ENCODE data around the gene SERPINB5.
A peak's percentile ranks its signal among the peaks of the same experiment; 100 is the strongest.

SERPINB5 gene

GRCh38 chr18:63472380-63472779 is 4.4 kb upstream of the SERPINB5 start:
- no peak for DNase-seq

DNA sequence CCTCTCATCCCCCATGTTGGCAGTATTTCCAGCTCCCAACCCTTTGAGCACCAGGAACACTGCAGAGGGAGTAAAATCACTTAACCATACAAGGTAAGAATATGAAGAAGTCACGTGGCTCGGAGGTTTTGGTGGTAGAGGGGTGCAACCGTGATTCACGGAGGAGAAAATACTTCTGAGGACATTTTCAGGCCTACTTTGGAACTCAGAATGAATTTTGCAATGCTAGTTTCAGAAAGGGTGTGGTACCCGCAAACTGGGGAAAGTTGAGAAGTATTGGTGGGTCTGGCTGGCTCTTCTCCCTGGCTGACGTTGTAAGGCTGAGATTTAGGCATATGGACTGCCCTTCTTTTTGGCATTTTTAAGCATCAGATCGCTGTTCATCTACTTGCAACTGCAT is 442 bp downstream of the SERPINB5 start:
- DNase-seq = no peak

- no peak for DNase-seq
Observed at GRCh38 chr18:63477968-63478367, 1.2 kb downstream of the SERPINB5 start.

DNA sequence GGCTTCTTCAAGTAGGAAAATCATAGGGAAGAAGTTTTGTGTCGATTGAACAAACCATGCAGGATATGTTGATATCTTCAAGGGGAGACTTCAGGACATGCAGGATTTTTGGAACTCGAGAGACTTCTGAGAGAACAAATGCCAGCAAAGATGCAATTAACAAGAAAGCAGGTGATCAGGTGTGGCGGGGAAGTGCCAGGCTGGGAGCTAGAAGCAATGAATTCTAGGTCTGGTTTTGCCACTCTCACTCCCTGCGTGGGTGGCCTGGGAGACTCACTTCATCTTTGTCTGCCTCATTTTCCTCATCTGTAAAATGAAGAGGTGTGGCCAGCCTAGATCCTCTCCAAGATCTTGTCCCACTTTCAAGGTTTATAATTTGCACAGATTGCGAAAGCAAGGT is 3.1 kb downstream of the SERPINB5 start:
- no peak for DNase-seq

DNA sequence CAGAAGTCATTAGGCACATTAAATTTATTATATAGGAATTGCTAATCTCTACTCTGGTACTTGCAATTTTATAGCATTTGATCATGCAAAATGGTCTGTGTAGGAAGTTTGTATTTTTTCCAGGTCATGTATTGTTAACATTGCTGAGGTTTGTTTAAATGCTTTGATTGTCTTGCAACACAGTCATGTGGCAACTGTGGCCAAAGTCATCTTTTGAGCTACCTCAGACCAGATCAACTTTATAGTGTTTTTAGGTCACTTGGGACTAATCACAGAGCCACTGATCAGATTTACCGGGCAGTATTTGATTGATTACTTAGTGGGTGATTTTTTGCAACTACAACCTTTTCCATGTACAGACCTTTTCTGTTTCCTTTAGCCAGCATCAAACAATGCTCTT is 3.7 kb downstream of the SERPINB5 start:
- no peak for DNase-seq

DNA sequence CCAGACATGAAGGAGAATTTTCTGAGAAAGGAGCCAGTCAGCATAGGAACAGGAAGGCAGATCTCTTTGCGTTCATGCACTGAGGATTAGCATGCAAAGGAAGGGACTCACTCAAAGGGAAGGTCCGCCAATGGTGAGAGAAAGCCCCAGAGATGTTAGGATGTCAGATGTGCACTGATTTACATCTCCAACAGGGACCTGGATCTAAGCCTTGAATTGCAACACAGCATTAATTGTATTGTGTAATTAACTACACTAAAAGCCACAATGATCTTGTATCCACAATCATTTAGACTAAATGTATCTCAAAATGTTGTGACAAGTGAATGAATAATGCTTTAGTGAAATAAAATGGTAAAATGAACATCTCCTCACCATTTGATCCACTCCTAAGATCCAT is 4.2 kb downstream of the SERPINB5 start:
- DNase-seq = no peak

DNA sequence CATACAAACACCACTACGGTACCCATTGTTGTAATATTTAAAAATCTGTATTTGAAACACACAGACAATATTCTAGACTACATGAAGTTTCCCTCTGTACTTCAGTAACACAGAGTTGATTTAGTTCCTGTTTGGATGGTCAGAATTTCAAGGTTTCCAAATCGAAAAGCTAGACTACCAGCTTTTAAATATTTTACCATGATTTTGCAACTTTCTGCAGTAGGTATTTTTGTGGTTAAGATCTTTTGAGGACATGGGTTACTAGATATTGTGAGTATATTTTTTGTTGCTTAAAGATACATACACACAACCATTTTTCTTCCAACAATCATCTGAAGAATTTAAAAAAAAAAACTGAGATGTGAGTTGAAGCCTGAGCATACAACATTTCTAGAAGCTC is 10.9 kb downstream of the SERPINB5 start:
- DNase-seq = no peak

DNA sequence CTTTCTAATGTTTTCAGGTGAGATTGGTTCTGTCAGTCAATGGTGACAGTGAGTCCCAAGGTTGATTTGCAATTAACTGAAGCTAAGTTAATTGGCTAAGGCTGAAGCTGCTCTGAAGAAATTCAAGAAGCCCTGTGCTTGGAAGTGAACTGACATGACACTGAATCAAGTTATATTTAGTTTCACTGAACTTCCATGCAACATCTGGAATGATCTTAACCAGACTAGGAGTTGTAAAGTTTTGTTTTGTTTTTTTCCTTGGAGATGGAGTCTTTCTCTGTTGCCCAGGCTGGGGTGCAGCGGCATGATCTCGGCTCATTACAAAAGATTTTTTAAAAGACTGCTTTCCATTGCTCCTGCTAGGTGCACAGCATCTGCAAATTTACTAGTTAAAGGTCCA is 11.4 kb downstream of the SERPINB5 start:
- DNase-seq = no peak

DNA sequence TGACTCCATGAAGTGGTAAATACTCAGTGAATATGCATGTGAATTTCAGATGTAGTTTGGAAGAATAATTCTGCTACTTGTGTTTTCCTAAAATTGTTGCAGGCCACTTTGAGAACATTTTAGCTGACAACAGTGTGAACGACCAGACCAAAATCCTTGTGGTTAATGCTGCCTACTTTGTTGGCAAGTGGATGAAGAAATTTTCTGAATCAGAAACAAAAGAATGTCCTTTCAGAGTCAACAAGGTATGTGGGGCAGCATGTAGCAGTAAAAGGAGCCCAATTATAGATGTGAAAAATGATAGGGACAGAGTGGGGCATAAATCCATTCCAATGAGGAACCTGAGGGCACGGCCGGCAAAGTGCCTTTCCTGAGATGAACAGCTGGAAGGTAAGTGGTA is 16.1 kb downstream of the SERPINB5 start:
- DNase-seq = no peak

DNA sequence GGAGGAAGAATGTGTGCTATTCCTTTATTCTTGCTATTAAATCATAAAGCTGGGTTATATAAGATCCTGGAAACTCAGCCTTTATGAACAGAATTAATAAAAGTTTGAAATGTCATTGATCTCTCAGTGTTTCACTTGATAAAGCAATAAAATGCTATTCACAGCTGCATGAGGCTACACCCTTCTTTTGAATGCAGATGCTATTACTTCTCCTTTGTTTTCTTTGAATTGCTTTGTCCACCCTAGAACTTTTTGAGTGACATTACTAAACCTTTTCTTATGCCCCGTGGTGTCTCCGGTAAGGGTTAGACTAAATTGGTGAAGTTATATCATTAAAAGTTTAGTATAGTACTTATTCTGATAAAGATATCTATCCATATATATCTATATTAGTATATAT is 18.9 kb downstream of the SERPINB5 start:
- DNase-seq = no peak

GRCh38 chr18:63505566-63506335 is 29.0 kb downstream of the SERPINB5 start:
- no peak for DNase-seq

DNA sequence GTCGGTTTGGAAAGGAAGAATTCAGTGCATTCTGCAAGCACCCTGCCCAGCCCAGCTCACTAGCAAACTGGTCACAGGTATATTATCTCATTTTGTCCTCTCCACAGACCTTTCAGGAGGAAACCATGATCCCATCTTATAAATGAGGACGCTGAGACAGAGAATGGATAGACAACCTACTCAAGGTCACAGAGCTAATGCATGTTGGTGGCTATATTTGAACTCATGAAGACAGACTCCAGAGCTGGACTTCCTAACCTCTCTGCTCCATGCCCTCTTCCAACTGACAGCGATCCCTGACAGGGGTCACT is 29.5 kb downstream of the SERPINB5 start:
- no peak for DNase-seq

DNA sequence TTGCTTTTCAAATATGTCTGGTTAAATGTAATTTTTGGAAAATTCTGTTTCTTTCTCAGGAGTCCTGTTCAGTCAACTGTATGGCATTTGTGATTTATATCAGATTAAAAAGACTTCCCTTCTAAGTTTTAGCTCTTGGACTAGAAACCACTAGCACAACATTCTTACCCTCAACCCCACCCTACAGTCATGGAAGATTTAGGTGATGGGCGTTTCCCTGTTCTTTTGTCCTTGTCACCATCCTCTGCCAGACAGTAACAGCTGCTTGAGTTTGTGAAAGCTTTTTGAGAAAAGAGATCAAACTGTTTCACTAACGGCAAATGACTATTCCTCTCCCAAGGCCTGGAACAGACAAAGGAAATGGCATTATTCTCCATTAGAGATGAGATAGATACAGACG is 31.8 kb downstream of the SERPINB5 start:
- DNase-seq = no peak

GRCh38 chr18:63511285-63511684 is 34.5 kb downstream of the SERPINB5 start:
- DNase-seq = no peak

GRCh38 chr18:63514326-63514725 is 37.6 kb downstream of the SERPINB5 start:
- DNase-seq = no peak

DNA sequence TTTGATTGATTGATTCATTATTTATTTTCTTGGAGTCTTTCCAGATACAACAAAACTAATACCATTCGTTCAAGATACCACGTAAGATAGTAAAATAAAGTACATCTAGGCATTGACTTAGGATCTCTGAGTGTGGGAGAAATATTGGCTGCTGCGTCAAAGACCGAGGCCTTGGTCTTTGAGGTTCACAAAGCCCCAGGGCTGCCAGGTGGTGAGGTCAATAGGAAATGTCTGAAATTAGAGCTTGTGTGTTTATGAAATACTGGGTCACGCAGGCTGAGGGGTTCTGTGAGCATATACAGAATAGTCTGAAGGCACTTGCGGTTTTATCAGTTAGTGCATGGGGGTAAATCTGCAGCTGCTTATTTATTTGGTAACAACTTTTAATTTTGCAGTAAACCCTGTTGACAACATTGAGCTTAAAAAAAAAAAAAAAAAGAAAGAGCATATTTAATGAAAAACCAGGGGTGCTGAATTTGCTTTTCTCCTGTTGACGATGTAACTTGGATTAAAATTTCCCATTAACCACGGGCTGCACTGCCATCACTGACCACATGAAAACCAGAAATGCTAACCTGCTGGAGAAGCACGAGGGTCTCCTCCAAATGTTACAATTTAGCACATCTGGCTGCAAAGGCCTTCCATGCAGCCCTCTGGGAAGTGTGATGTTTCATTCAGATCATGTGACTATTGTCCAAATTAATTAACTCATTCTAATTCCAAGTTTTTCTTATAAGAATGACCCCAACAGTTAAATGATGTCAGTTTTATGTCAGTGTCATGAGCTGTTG is 38.3 kb downstream of the SERPINB5 start:
- DNase-seq = no peak

- DNase-seq = no peak
Observed at GRCh38 chr18:63515801-63516200, 39.0 kb downstream of the SERPINB5 start.

DNA sequence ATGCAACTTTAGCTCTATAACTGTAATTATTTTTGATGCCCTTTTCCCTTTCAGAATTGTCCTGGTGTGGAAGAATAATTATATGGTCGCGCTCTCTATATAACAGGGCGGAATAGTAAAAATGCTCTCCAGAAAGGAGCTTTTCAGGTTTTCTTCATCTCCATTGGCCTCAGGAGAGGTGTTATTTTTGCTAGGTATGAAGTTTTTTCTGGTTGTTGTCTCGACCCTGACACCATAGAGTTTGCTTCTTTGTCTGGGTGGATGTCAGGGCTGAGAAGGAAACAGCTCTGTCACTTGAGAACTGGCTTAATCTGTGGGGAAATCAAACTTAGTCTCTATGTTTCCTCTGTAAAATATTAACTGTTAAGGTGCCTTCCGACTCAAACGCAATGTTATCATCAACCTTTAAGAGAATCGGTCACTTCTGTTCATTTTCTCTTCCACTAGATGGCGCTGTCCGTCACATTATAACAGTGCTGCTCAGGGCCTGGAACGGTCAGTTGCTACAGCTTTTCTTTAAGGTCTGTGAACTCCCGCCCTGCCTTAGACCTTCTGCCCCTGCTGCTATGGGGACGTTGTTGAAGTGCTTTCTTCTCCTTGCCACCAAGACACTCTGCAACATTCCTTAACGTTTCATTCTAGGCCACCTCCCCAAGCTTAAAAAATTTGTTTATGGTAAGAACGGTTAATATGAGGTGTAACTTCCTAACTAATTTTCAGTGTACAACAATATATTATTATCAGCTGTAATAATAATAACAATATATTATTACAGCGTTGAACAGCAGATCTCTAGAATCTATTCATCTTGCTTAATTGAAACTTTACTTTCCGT is 41.6 kb downstream of the SERPINB5 start:
- peak; percentile 39 for DNase-seq

- DNase-seq = no peak
Observed at GRCh38 chr18:63520053-63520685, 43.4 kb downstream of the SERPINB5 start.

DNA sequence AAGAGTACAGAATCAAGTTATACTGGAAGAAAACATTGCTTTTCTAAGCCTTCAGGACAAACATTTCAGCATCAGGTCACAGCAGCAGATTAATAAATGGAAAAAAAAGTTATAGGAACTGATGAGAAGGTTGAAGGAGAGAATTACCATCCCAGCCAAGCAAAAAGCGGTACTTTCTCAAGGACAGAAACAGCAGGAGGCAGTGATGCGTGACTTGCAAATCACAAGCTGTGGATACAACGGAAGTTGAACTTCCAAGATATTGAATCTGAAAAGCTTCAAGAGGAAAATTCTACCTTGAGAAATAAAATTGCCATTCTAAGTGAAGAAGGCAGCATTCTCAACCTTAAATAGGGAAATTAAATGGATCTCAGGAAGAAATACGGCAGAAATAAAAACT is 46.9 kb downstream of the SERPINB5 start:
- no peak for DNase-seq

- no peak for DNase-seq
Observed at GRCh38 chr18:63527251-63527650, 50.5 kb downstream of the SERPINB5 start.

GRCh38 chr18:63528863-63529492 is 52.2 kb downstream of the SERPINB5 start:
- DNase-seq = no peak

GRCh38 chr18:63532471-63532870 is 55.7 kb downstream of the SERPINB5 start:
- DNase-seq = no peak

Data from stimulated activated naive CD4-positive, alpha-beta T cell treated with Interleukin-2 at 50 U/mL for 16 hours (primary cell).